GM18519 (cell line): ENCODE measurements around the gene ENOX1.

Experiments used
- ATAC-seq: cut with Tn5 transposase; IDR thresholded peaks from one replicate; pipeline ENCODE4 v1.9.1; 2021; ENCODE audit warnings: mild to moderate bottlenecking, moderate library complexity; ENCODE audit not compliant: unreplicated experiment, low FRiP score

The ENOX1 gene

GRCh38 chr13:43493496-43494000 lies 293.2 kb downstream of the ENOX1 start:
- ATAC-seq, result no peak

GRCh38 chr13:43492745-43493144 lies 294.0 kb downstream of the ENOX1 start:
- no peak for ATAC-seq

- ATAC-seq, result no peak
These were observed 294.5 kb downstream of the ENOX1 start for GRCh38 chr13:43492311-43492710.

GRCh38 chr13:43489233-43489632 lies 297.5 kb downstream of the ENOX1 start:
- no peak for ATAC-seq

GRCh38 chr13:43487885-43488284 lies 298.9 kb downstream of the ENOX1 start:
- no peak for ATAC-seq

- no peak for ATAC-seq
These were observed 299.3 kb downstream of the ENOX1 start for GRCh38 chr13:43487461-43487860.

- no peak for ATAC-seq
These were observed 302.1 kb downstream of the ENOX1 start for GRCh38 chr13:43484432-43485225.

- no peak for ATAC-seq
These were observed 302.8 kb downstream of the ENOX1 start for GRCh38 chr13:43483930-43484329.

- no peak for ATAC-seq
These were observed 304.1 kb downstream of the ENOX1 start for GRCh38 chr13:43482641-43483040.

GRCh38 chr13:43482026-43482425 lies 304.7 kb downstream of the ENOX1 start:
- no peak for ATAC-seq

- no peak for ATAC-seq
These were observed 307.9 kb downstream of the ENOX1 start for GRCh38 chr13:43478902-43479301.

- ATAC-seq, result no peak
These were observed 308.6 kb downstream of the ENOX1 start for GRCh38 chr13:43478211-43478610.

- ATAC-seq, result no peak
These were observed 311.6 kb downstream of the ENOX1 start for GRCh38 chr13:43475140-43475539.

GRCh38 chr13:43473437-43473836 lies 313.3 kb downstream of the ENOX1 start:
- ATAC-seq, result no peak

- no peak for ATAC-seq
These were observed 313.8 kb downstream of the ENOX1 start for GRCh38 chr13:43472980-43473379.

- no peak for ATAC-seq
These were observed 314.4 kb downstream of the ENOX1 start for GRCh38 chr13:43472339-43472738.

- ATAC-seq, result no peak
These were observed 316.2 kb downstream of the ENOX1 start for GRCh38 chr13:43470610-43471009.

GRCh38 chr13:43469791-43470190 lies 317.0 kb downstream of the ENOX1 start:
- ATAC-seq, result no peak

GRCh38 chr13:43464578-43465264 lies 322.1 kb downstream of the ENOX1 start:
- no peak for ATAC-seq

GRCh38 chr13:43448605-43449336 lies 338.0 kb downstream of the ENOX1 start:
- ATAC-seq, result no peak

- no peak for ATAC-seq
These were observed 340.6 kb downstream of the ENOX1 start for GRCh38 chr13:43446126-43446525.
